ENCODE results near the gene ABLIM1. TPM values are rescaled to one million over a fixed set of nuclear protein-coding genes. Genes with fewer than 3 reads are reported as not detected.

The ABLIM1 gene
- total and polyA plus RNA-seq, 2 experiments from 2014 or later, result 21.9 to 45.1 TPM

GRCh38 chr10:114393482-114393881, 264.6 kb downstream of the ABLIM1 start:
- H3K4me1 ChIP-seq (ENCODE audit: insufficient read depth), result peaks cover 6% of the 10 kb centered on the region; the same call in 1 of the 2 replicates
- no peaks in the 10 kb centered on the region for H4K20me1 ChIP-seq (replicated peaks; ENCODE audit: insufficient read depth)
- H3K27ac ChIP-seq (ENCODE audit: low read depth), result no peak overlapping the region
- ATAC-seq (peak; percentile 35), DNase-seq (ENCODE audit: low spot score) (no peak)
- no peaks in the 10 kb centered on the region for H3K79me2 ChIP-seq (replicated peaks; ENCODE audit: insufficient read depth)
- Mint-ChIP-seq H3K4me3 (no peak overlapping the region), H3K4me1 (peaks cover 8% of the 10 kb centered on the region; the same call in 1 of the 3 replicates), H3K27ac (no peak overlapping the region), H3K9me3 (no peaks in the 10 kb centered on the region), H3K36me3 (ENCODE audit: low read depth) (no peaks in the 10 kb centered on the region), H3K27me3 (ENCODE audit: insufficient read depth, low read depth, poor library complexity) (no peaks in the 10 kb centered on the region)
- H3F3A ChIP-seq (replicated peaks; ENCODE audit: low read depth), result no peaks in the 10 kb centered on the region
- no peaks in the 10 kb centered on the region for H3K36me3 ChIP-seq (ENCODE audit: insufficient read depth)
- H2AFZ ChIP-seq, result peak overlapping the region; percentile 84; the same call in 1 of the 2 replicates
- H3K27me3 ChIP-seq (ENCODE audit: insufficient read depth), result no peaks in the 10 kb centered on the region
- H3K4me3 ChIP-seq, result no peak overlapping the region
- H3K4me2 ChIP-seq, result 0 out of 2 replicates have a peak overlapping the region, but pooled peaks have one; percentile 26
- H3K9me2 ChIP-seq (ENCODE audit: insufficient read depth), result no peaks in the 10 kb centered on the region
- TF ChIP-seq EZH2phosphoT487 (IDR thresholded peaks at IDR 0.05; ENCODE audit: unreplicated experiment), result no peak
- no peak for TF ChIP-seq REST (IDR thresholded peaks at IDR 0.05; ENCODE audit: unreplicated experiment)
- no peak for TF ChIP-seq NANOG (IDR thresholded peaks at IDR 0.05; ENCODE audit: borderline replicate concordance)
- TF ChIP-seq STAT1 (IDR thresholded peaks at IDR 0.05; ENCODE audit: unreplicated experiment), result no peak
- TF ChIP-seq POLR2AphosphoS5 (IDR thresholded peaks at IDR 0.05; ENCODE audit: low read depth), result no peak
- TF ChIP-seq CREB1 (CRISPR knock-in tag; IDR thresholded peaks at IDR 0.05; ENCODE audit: low read depth), result no peak

GRCh38 chr10:114392112-114392835, 265.8 kb downstream of the ABLIM1 start:
- no peaks in the 10 kb centered on the region for H3K9me3 Mint-ChIP-seq
- no peak overlapping the region for H3K27ac Mint-ChIP-seq
- Histone ChIP-seq H3K79me2 (replicated peaks; ENCODE audit: insufficient read depth) (no peaks in the 10 kb centered on the region), H4K20me1 (replicated peaks; ENCODE audit: insufficient read depth) (no peaks in the 10 kb centered on the region), H3K36me3 (ENCODE audit: insufficient read depth) (no peaks in the 10 kb centered on the region), H3F3A (replicated peaks; ENCODE audit: low read depth) (no peaks in the 10 kb centered on the region), H3K27ac (ENCODE audit: low read depth) (no peak overlapping the region), H3K9me2 (ENCODE audit: insufficient read depth) (no peaks in the 10 kb centered on the region), H3K4me3 (no peak overlapping the region), H2AFZ (no peak overlapping the region), H3K27me3 (ENCODE audit: insufficient read depth) (no peaks in the 10 kb centered on the region), H3K4me1 (ENCODE audit: insufficient read depth) (peaks cover 6% of the 10 kb centered on the region; the same call in 1 of the 2 replicates), H3K4me2 (no peak overlapping the region)
- H3K4me3 Mint-ChIP-seq, result no peak overlapping the region
- no peaks in the 10 kb centered on the region for H3K36me3 Mint-ChIP-seq (ENCODE audit: low read depth)
- H3K4me1 Mint-ChIP-seq, result peaks cover 8% of the 10 kb centered on the region; the same call in 2 of the 3 replicates
- ATAC-seq, result no peak
- H3K27me3 Mint-ChIP-seq (ENCODE audit: insufficient read depth, low read depth, poor library complexity), result no peaks in the 10 kb centered on the region
- no peak for DNase-seq (ENCODE audit: low spot score)
- TF ChIP-seq STAT1 (IDR thresholded peaks at IDR 0.05; ENCODE audit: unreplicated experiment), result no peak
- no peak for TF ChIP-seq ZNF331 (CRISPR knock-in tag; IDR thresholded peaks at IDR 0.05; ENCODE audit: low read depth)
- no peak for TF ChIP-seq NANOG (IDR thresholded peaks at IDR 0.05; ENCODE audit: borderline replicate concordance)
- TF ChIP-seq CREB1 (CRISPR knock-in tag; IDR thresholded peaks at IDR 0.05; ENCODE audit: low read depth), result no peak
- no peak for TF ChIP-seq ZNF114 (CRISPR knock-in tag; IDR thresholded peaks at IDR 0.05)
- no peak for TF ChIP-seq REST (IDR thresholded peaks at IDR 0.05; ENCODE audit: unreplicated experiment)
- TF ChIP-seq CTCF (conservative IDR thresholded peaks at IDR 0.05; ENCODE audit: low read depth in 2 of 2), result no peak
- TF ChIP-seq POLR2AphosphoS5 (IDR thresholded peaks at IDR 0.05; ENCODE audit: low read depth), result no peak
- TF ChIP-seq ETS1 (IDR thresholded peaks at IDR 0.05), result no peak
- TF ChIP-seq JUNB (IDR thresholded peaks at IDR 0.05; ENCODE audit: unreplicated experiment), result no peak
- no peak for TF ChIP-seq EZH2phosphoT487 (IDR thresholded peaks at IDR 0.05; ENCODE audit: unreplicated experiment)
- no peak for TF ChIP-seq EZH2 (IDR thresholded peaks at IDR 0.05; ENCODE audit: low read depth, unreplicated experiment)
